ENCODE results near the gene GABRP. TPM values are rescaled to one million over a fixed set of nuclear protein-coding genes. Genes with fewer than 3 reads are reported as not detected.

The GABRP gene
- total RNA-seq, 1 donor from 2014 or later = 0.49 TPM

GRCh38 chr5:170746961-170747340 is 36.6 kb upstream of the GABRP start:
- no peaks in the 10 kb centered on the region for H3K36me3 ChIP-seq
- peak overlapping the region; percentile 91 for H3K27ac ChIP-seq (replicated peaks)
- H3K4me1 ChIP-seq = peaks cover 82% of the 10 kb centered on the region
- H3K9me3 ChIP-seq (replicated peaks) = no peaks in the 10 kb centered on the region
- peak overlapping the region; percentile 57 for H3K4me3 ChIP-seq
- no peak for TF ChIP-seq CTCF (IDR thresholded peaks at IDR 0.05; ENCODE audit: borderline replicate concordance)
- H3K27me3 ChIP-seq (ENCODE audit: low read depth) = no peaks in the 10 kb centered on the region
- DNase-seq = no peak
- intact Hi-C loops (cut with micrococcal nuclease) = no loop called here

GRCh38 chr5:170747357-170747756 is 36.2 kb upstream of the GABRP start:
- no peak for TF ChIP-seq CTCF (IDR thresholded peaks at IDR 0.05; ENCODE audit: borderline replicate concordance)
- H3K4me1 ChIP-seq = peaks cover 86% of the 10 kb centered on the region
- peak overlapping the region; percentile 91 for H3K27ac ChIP-seq (replicated peaks)
- no peaks in the 10 kb centered on the region for H3K27me3 ChIP-seq (ENCODE audit: low read depth)
- no peaks in the 10 kb centered on the region for H3K9me3 ChIP-seq (replicated peaks)
- H3K36me3 ChIP-seq = no peaks in the 10 kb centered on the region
- intact Hi-C loops (cut with micrococcal nuclease) = no loop called here
- H3K4me3 ChIP-seq = peak overlapping the region; percentile 57
- DNase-seq = peak; percentile 73

GRCh38 chr5:170747851-170748250 is 35.7 kb upstream of the GABRP start:
- peaks cover 91% of the 10 kb centered on the region for H3K4me1 ChIP-seq
- H3K36me3 ChIP-seq = no peaks in the 10 kb centered on the region
- intact Hi-C loops (cut with micrococcal nuclease) = no loop called here
- TF ChIP-seq CTCF (IDR thresholded peaks at IDR 0.05; ENCODE audit: borderline replicate concordance) = peak; percentile 57
- no peak overlapping the region for H3K4me3 ChIP-seq
- H3K27ac ChIP-seq (replicated peaks) = peak overlapping the region; percentile 91
- H3K27me3 ChIP-seq (ENCODE audit: low read depth) = no peaks in the 10 kb centered on the region
- DNase-seq = no peak
- H3K9me3 ChIP-seq (replicated peaks) = no peaks in the 10 kb centered on the region

GRCh38 chr5:170748951-170749471 is 34.5 kb upstream of the GABRP start:
- Histone ChIP-seq H3K36me3 (no peaks in the 10 kb centered on the region), H3K4me1 (peaks cover 90% of the 10 kb centered on the region), H3K9me3 (replicated peaks) (no peaks in the 10 kb centered on the region), H3K27me3 (ENCODE audit: low read depth) (no peaks in the 10 kb centered on the region), H3K4me3 (no peak overlapping the region), H3K27ac (replicated peaks) (peak overlapping the region; percentile 91)
- no peak for TF ChIP-seq CTCF (IDR thresholded peaks at IDR 0.05; ENCODE audit: borderline replicate concordance)
- no peak for DNase-seq
- intact Hi-C loops (cut with micrococcal nuclease) = no loop called here

- intact Hi-C loops (cut with micrococcal nuclease) = no loop called here
- Histone ChIP-seq H3K4me1 (peaks cover 80% of the 10 kb centered on the region), H3K27ac (replicated peaks) (peak overlapping the region; percentile 91), H3K36me3 (no peaks in the 10 kb centered on the region), H3K9me3 (replicated peaks) (no peaks in the 10 kb centered on the region), H3K4me3 (no peak overlapping the region), H3K27me3 (ENCODE audit: low read depth) (no peaks in the 10 kb centered on the region)
- no peak for TF ChIP-seq CTCF (IDR thresholded peaks at IDR 0.05; ENCODE audit: borderline replicate concordance)
- no peak for DNase-seq
These were observed 33.6 kb upstream of the GABRP start for GRCh38 chr5:170749911-170750431.

All from left ventricle myocardium inferior (tissue), 1 donor.